ENCODE results near the gene SORCS2.

SORCS2 gene

DNA sequence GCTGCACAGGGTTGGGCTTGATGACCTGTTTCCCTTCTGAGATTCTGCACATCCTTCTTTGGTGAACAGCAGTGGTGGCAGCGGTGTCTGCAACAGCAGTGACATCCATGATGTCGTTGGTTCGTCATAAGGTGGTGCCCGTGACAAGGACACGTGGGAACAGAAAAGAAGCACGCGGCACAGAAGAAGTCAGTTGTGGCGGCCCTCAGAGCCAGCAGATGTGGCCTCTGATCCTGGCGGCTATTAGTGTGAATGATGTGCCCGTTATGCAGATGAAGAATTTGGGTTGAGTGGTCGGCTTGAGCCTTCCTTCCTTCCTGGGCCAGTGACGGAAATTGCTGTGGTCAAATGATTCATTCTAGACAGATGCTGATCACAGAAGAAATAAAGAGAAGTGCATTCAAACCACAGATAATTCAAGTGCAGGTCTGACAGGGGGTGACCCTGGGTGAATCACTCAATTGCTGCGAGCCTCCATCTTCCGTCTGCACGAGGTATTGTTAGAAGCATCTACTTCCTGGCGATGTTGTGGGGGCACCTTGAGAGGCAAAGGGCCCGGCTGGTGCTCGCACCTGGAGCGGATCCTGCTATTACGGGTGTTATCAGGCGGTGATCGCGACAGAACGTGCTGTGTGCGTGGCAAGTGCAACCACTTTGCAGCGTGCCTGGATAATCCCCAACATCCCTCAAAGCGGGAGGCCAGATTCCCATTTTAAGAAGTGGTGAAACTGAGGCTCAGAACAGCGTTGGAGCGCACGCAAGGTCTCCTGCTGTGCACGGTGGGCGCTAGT, 457.6 kb downstream of the SORCS2 start:
- DNase-seq: no peak

DNA sequence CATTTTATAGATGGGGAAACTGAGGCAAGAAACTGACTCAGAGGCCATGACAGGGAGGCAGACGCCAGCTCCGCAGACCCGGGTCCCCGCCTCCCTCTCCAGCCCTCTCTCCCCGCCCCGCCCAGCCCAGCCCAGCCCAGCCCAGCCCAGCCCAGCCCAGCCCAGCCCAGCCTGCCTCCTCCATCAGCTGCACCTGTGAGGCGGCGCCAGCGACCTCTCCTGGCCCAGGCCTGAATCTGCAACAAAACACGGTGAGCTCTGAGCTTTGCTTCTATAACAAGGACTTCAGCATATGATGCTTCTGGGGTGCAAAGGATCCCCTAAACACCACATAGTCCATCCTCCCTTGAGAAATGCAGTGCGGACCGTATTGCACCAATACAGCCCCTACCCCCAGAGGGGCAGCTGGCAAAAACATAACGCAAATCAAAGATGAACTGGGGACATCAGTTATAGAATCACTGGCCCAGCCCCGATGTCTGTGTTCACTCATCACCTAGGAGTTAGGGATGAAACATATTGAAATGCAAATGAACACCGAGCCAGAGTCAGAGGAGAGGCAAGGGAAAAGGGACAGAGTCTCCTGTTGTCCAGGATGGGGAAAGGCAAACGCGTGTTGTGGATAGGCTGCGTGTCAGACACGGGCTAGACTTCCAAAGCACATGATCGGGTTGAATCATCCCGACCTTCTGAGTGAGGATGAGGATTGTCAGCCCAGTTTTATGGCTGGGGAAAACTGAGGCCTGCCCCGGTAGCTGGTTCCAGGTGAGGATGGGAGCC, 458.5 kb downstream of the SORCS2 start:
- no peak for DNase-seq

DNA sequence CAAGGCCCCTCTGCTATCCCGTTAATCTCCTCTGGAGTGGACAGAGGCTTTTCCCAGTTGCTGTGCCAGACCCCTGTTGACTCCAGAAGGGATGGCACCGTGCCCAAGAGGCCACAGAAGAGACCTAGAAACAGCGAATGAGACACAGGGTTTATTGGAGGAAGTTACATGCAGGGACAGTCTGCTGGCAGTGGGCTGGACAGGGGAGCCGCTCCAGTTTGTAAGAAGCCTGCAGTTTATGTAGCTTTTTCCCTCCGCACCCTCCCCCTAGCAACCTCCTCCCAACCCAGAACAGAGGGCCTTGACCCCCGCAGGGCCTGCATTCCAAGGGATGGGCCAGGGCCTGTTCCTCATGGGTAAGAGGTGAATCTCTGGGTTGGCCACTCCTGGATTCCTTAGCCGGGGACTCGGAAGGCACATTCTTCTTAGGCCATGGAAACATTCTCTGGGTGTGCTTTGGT, 459.2 kb downstream of the SORCS2 start:
- no peak for DNase-seq

DNA sequence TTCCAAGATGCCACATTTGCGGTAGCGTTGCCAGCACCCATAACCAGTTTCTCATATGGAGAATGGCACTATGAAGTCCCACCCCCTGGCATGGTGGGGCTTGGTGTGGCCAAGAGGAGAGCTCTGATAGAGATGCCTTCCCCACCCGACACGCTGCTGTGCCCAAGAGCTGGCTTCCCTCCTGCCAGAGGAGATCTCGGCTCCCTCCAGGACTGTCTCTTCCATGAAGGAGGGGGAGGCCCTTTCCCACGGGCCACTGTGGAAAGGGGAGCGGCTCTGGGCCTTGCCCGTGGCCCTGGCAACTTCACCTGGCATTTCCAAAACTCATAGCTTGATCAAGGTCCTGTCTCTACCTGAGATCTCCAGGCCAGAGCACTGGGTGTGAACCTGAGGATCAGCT, 459.7 kb downstream of the SORCS2 start:
- no peak for DNase-seq

DNA sequence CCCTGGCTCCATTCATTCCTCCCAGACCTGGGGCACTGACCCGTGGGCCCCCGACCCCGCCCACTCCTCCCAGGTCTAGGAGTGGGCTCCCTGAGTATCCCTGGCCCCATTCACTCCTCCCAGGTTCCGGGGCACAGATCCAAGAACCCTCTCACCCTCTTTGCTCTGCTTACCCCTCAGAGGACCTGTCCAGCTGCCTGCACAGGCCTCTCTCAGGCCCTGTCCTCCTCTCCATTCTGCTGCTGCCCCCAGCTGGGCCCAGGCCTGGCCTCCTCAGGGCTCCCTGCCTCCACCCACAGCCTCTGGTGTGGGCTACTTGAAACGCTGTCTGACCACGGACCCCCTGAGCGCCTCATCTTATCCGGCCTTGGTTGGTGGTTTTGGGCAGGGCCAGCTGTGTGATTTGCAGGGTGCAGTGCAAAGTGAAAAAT, 460.1 kb downstream of the SORCS2 start:
- no peak for DNase-seq

DNA sequence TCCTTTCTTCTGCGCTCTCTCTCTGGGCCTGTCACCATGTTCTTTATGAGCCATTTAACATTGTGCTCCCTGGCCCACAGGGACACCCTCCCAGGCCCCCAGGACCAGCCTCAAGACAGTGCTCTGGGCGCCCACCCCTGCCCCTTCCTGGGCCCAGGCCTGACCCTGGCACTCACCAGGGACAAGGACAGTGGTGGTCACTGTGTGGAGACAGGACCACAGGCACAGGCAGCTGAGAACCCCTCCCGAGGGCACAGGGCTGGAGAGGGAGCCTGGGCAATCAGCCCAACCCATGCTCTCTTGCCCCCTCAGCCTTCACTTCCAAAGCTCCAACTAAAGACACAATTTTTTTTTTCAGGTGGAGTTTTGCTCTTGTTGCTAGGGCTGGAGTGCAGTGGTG, 460.6 kb downstream of the SORCS2 start:
- no peak for DNase-seq

DNA sequence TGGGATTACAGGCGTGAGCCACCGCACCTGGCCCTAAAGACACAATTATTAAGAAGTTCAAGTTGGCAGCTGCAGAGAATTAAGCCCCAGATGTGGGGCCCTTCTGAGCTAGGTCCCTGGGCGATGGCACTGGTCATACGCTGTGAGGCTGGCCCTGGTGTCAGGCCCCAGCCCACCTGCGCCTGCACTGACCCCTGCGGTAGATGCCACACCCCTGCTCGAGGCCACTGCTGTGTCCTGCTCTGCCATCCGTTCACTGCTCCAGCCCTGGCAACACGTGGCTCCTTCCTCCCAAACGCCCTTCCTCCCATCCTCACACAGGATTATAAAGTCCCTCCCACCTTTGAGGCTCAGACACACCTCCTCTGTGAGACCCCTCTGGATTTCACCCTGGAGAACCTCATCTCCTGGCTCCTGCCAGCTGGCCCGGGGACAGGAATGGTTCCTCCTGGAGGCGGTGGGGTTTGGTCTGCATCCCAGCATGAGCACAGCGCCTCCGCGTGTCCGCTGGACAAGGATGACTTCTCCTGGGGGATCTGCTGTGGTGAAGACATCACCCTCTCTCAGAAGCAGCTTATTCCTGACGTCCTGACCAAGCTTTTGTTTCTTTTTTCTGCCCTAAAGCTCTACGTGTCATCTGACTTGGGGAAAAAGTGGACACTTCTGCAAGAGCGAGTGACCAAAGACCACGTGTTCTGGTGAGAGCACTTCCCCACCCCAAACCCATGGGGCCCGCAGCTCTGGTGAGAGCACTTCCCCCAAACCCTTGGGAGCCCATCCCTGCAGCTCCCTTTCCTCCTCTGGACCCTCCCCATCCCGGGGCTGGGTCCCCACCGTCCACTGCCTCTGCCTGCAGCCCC, 461.4 kb downstream of the SORCS2 start:
- DNase-seq: no peak

DNA sequence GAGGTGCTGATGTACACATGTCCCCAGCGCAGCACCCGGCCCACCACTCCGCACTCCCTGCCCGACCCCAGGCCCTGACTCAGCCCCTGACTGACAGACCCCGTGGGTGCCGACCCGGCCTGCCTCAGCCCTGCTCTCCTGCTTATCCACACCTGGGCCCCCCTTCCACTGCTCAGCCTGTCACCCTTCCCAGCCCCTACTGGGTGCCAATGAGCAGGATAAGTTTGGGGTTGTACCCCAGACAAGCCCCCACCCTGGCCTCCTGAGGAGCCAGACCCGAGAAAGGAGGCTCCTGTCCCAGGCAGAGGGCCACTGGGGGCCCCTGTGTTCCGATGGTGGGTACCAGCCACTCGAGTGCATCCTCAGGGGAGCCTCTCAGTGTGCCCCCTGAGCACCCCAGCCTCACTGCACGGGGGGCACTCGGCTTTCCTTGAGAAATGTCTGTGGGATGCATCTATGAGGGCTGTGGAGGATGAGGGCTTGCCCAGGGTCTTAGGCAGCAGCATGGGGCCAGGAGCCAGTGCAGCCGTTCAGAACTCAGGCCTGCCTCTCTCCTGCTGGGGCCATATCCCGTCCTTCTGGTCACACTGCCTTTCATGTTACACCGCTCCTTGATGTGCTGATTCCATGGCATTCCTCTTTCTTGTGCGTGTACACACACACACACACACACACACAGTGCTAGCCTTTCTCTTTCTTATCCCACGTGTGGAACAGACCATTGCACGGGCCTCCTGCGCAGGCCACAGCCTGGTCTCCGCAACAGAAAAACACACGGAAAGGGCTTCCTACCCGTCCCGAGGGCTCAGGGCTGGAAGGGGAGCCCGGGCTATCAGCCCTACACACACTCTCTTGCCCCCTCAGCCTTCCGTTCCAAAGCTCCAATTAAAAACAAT, 462.5 kb downstream of the SORCS2 start:
- DNase-seq: no peak

DNA sequence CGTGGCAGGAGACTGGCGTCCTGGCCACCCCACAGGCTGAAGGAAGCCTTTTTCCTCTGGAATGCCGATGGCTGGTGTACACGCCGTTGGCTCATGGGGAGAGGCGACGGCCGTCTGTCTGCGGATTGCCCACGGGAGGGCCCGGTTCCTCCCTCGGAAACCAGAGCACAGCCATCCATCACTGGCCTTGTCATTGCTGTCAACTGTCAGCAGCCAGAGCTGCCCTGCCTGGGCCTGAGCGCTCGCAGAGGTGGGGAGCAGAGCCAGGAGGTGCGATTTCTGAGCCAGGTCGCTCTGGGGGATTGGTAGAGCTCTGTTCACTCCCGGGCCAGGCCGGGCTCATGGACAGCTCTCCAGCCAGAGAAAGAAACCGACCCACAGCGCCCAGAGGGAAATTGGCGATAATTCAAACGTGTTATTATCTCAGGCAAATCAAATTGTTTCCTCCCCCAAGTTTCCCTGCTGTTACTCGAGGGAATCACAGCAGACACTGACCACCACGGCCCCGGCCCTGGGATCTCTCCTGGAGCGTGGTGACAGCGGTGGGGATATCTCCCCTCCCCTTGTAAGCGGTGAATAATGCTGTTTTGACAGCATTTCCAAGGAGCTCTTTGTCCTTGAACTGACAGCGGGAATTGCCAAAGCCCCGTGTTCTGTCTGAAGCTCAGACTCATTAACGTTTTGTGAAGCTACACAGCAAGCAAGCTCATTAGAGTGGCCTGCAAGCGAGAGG, 463.3 kb downstream of the SORCS2 start:
- DNase-seq: no peak

DNA sequence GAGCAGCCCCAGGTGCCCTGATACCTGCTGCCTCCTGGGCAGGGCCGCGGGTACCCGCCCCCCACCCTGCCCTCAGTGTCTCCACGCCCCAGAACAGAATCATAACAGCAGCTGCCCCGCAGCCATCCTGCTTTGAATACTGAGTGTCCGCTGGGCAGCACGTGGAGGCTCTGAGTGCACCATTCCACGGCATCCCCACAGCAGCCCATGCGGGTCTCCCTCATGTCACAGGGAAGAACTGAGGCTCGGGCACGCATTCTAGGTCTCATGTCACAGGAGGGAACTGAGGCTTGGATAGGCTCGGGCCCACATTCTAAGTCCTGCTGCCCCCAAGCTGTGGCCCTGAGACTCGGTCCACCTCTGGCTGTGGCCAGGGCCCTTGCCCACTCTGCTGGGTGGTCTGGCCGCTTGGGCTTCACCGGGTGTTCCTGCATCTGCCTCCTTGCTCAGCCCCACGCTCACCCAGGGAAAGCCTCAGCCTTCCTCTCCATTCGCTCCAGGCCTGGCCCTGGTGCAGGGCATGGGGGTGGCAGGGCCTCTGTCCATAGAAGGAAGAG, 464.0 kb downstream of the SORCS2 start:
- no peak for DNase-seq

DNA sequence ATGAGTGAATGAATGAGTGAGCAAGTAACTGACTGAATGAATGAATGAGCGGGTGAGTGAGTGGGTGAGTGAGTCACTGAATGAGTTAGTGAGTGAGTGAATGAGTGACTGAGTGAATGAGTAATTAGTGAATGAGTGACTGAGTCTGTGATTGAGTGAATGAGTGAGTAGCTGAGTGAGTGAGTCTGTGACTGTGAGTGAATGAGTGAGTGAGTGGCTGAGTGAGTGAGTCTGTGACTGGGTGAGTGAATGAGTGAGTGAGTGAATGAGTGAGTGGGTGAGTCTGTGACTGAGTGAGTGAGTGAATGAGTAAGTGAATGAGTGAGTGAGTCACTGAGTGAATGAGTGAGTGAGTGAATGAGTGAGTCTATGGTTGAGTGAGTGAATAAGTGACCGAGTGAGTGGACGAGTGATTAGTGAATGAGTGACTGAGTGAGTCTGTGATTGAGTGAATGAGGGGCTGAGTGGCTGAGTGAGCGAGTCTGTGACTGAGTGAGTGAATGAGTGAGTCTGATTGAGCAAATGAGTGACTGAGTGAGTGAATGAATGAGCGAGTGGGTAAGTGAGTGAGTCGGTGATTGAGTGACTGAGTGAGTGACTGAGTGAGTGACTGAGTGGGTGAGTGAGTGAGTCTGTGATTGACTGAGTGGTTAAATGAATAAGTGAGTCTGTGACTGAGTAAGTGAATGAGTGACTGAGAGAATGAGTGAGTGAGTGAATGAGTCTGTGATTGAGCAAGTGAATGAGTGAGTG, 465.4 kb downstream of the SORCS2 start:
- no peak for DNase-seq

DNA sequence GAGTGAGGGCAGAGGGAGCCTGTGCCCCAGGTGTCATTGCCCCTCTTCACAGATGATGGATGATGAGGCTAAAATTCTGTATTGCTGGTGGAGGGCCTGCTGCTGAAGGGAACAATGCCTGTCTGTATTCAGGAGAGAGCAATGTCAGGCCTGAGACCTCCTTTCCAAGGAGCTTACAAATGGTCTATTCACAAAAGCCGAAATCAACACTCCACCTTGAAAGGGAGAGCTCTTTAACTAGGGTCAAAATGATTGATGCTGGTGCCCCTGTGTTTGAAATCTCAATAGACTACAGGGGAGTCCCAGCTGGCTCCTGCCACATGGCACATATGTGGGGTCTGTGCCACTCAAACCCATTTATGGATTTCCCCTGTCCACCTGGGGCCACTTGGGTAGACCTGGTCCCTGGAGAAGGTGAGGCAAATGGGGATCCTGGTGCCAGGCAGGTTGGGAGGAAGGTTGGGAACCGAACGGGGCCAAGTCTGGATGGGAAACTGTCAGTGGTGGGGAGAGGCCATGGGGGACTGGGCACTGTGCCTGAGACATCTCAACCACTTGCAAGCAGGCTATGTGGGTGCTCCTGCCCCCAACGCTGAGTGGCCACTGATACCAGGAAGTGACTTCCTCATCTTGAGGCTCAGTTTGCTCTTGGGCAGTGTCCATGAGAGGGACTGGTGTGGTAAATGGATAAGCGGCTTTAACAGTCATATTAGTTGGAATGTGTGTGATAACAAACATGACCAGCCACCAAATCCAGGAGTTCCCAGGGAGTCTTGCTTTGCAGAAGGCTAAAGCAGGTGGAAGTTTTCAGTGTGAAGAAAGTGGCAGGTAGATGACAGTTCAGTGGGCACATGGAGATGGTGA, 466.2 kb downstream of the SORCS2 start:
- DNase-seq: no peak

DNA sequence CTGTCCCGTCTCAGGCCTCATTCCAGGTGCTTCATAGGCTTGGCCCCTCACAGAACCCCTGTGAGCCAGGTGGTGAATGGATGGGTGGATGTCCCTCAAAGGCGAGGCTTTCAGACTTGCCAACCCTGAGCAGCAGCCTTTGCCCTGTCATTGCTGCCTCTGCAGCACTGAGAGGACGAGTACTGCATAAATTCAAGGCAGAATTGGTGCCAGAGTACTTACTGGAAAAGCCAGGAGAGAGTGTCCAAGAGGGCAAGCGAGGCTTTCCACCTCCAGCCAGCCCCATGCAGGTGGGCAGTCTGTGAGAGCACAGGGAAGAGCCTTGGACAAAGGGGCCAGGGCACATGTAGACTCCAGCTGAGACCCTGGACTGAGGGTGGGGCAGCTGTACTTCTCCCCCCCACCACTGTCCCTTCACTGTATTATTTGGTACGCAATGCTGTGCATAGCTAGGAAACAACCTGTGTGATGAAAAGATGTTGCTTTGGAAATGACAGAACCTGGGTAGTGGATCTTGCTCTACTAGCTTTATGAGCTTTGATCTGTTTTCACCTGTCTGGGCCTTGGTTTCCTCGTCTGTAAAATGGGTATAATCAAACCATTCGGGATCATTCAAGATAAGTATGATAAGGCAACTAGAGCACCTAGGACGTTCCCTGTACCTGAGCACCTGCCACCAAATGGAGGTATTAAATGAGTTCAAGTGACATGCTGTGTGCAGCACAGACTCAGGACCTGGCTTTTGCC, 467.3 kb downstream of the SORCS2 start:
- DNase-seq: no peak

DNA sequence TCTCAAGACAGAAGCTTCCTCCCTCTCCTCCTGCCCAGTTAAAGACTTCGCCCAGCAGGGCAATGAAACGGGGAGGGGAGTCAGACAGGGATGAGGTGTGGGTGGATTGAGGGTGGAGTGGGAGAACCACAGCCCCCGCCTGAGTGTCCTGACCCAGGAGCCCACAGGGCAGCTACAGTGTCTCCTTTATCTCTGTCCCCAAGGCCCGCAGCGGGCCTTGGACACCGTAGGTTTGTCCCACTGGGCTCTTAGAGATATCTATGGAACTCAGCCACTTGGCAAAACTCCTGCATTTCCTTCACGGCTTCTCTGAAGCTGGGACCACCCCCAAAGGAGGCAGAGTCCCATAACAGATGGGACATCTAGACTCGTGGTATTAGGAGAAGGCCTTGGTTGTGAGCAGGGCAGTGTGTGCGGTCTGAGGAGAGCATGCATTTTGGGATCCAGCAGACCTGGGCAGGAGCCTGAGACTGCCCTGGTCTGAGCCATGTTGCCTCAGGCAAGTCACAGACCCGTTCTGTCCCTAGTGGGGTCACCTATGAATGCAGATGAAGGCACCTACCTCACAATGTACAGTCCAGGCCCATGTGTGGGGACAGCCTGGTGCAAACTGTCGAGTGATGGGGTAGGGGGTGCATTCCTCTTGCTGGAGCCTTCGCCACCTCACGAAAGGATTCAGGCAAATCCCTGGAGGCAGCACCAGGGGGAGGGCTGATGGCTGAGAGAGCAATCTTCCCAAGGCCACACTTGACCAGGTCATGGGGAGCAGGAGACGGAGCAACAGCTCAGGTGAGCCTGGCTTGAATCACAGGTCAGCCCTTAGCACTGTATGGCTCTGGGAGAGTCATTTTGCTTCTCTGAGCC, 468.1 kb downstream of the SORCS2 start:
- no peak for DNase-seq

DNA sequence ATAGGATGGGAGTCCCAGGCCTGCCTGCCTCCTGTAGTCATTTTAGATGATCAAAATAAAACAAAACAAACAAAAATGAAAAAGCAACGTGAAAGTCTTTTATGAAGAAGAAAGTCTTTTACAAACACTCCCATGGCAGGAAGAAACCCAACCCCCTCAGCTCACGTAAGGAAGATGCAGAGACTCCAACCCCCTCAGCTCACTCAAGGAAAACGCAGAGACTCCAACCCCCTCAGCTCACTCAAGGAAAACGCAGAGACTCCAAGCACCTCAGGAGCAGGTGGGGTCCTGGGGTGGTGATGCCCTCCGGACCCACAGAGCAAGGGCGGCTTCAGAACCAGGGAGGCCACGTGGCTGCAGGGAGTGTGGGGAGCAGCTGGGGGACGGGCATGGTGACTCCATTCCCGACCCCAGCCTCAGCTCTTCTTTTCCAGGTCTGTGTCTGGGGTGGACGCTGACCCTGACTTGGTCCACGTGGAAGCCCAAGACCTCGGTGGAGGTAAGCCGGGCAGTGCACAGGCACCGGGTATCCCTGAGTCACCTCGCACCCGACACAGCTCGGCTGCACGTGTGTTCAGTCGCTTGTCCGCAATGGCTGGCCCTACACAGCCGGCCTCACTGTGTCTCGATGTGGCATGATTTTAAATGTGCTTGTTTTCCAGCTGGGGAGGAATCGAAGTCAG, 468.9 kb downstream of the SORCS2 start:
- no peak for DNase-seq

DNA sequence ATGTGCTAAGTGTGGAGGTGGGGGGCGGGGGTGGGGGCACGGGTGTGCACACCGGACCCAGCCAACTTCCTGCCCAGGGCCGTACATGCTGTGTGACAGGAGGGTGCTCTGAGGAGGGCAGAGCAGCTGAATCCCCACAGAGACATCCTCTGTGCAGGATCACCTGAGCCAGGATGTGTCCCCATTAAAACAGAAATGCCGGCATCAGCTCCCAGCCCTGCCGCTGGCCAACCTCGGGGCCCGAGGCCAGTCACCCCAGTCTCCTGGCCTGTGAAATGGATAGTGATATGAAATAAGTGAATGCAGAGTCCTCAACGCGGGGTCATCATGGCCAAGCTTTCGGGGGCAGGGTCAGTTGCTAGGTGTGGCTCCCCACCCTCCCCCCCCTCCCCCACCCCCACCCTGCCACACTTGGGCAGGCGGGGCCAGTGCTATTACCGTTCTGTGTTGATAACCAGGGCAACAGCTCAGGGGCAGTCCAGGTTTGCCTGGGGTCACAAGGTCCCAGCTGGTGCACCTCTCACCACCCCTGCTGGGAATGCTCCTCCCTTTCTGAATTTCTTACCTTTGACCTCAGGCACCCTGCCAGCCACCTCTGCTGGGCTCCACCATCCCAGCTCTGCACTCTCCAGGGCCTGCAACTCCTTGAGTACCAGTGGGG, 469.6 kb downstream of the SORCS2 start:
- DNase-seq: no peak

DNA sequence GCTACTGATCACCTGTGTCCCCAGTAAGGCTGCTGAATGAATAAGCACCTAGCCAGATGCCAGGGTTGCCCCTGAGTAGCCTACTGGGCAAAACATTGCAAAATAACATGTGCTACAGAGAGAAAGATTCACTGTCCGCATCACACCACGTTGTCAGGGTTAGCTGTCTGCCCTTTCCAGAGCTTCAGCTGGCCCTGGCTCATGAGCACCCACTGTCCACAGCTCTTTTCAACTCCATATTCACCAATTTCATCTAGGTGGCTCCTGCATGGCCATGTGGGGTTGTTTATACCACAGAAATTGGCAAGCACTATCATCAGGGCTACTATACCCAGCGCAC, 470.1 kb downstream of the SORCS2 start:
- no peak for DNase-seq
